HG03571 (cell line): Measurements from ENCODE around the gene ALX3.

Source experiments
- ATAC-seq: cut with Tn5 transposase; IDR thresholded peaks from one replicate; pipeline ENCODE4 v1.9.1; 2021; ENCODE audit not compliant: unreplicated experiment

Gene ALX3

DNA sequence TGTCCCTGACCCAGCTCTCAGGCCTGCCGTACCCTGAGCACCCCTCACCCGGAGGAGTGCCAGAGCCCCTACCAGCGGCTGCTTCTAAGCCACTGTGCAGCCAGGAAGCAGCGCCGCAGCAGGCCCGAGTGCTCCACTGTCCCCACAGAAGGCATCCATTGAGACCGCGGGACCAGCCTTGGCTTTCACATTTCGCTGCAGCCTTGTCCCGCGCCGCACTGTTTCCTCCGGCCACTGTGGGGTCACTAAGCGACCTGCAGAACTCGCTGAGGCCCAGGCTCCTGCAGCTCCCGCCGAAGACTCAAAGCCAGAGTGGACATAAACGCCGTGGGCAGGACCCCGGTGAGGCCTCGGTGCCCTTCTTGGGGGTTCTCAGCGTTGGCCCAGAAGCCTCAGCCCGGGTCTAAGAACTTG, 3.0 kb downstream of the ALX3 start:
- no peak for ATAC-seq

DNA sequence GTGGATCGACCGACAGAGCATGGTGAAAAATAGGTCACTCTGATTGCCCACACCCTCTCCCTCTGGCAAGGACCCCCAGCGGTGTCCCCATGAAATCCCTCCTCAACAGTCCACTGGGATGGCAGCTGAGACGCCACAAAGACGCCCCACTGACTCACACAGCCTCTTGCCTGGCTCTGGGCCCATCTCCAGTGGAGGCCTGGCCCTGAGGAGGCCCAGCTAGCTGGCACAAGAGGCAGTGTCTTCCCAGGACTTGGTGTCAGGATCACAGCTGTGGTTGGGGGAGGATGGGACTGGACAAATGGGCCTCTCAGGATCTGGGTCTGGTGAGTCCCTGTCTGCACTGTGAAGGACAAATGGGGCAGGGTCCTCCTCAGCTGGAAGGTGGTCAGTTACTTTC, 4.6 kb downstream of the ALX3 start:
- no peak for ATAC-seq

DNA sequence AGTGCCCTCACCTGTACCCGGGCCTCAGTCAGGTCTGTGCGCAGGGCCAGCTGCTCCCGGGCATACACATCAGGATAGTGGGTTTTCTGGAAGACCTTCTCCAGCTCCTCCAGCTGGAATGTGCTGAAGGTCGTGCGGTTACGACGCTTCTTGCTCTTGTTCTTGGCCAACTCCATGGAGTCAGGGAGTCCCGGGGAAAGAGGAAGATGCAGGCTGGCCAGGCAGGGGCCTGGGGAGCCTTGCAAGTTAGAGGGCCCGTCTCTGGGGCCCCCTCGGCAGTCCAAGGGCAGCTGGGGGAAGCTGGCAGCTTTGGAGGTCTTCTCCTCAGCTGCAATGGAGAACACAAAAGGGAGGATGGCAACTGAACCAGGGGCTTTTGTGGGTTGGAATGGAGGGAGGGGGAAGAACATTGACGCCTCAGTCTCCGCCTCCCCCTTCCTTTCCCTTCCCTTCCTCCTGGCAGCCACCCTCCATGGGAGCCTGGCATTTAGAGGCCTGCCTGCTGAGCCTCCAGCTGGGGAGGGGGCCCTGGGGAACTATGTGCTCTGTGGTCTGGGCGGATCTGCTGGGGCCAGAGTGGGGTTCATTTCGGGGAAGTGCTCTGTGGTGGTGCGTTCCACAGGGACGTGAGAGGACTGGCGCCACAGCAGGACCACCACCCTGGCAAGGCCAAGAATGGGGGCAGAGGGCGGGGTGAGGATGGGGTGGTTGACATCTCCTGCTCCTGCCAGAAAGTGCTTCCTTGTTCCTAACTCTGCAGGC, 5.7 kb downstream of the ALX3 start:
- ATAC-seq, result no peak

DNA sequence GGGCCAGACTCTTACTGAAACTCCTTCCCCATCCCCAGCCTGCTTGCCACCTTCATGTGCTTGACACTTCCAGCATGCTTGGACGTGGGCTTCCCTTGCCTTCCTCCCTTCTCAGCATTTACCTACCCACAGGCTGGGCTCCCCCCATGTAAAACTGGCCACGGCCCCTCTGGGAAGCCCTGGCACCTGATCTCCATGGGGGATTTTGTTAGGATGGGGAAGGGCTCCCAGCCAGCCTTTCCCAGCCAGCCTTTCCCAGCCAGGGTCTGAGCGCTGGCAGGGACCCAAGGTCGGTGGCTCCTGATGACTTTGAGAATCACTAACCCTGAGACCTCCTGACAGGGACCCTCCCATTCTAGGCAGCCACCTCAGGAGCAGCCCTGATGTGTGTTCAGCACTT, 6.7 kb downstream of the ALX3 start:
- ATAC-seq, result no peak

DNA sequence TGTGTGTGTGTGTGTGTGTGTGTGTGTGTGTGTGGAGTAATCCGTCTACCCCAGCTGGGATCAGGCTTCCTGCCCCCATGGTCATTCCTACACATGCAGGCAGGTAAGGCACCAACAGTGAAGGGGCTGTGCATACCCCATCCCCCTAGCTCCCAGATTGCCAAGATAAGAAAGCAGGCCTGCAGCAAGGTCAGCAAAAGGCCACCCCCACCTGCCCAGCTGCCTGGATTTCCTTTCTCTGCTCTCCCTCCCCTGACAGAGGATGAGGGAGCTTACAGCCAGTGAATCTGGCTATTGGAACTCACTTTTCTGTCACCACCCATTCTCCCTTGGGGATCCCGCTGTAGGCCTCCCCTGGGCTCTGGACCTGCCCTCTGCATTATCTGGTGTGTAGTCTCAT, 7.9 kb downstream of the ALX3 start:
- ATAC-seq, result no peak

DNA sequence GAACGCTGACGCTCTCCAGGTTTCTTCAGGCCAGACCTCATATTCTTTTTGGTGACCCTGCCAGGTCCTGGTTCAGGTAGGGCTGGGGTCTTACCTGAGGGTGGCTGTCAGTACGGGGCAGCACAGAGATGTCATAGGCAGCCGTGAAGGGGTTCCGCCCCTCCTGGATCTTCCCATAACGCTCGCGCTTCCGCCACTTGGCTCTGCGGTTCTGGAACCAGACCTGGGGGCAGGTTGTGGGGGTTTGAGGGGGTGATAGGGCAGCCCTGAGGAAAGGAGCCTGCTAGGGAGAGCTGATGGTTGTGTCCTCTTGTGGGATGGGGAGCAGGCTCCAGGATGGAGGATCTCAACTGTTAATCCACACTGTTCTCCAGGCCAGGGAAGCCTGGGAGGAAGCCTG, 9.1 kb downstream of the ALX3 start:
- ATAC-seq, result no peak

DNA sequence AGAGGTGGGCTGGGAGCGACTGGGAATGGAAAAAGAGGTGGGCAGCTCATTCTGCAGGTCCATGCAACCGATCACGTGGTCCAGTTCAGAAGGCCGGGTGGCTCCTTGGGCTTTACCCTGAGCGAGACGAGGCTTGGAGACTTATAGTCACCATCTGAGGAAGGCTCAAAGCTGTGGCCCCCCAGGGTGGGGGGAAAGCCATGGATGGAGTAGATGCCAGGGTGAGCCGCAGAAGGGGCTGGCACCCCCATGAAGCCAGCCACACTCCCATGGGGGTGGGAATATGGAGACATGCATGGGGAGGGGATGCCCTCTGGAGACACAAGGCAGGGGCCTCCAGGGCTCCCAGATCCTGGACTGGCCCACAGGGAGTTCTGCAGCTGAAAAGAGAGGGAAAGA, 9.8 kb downstream of the ALX3 start:
- no peak for ATAC-seq

DNA sequence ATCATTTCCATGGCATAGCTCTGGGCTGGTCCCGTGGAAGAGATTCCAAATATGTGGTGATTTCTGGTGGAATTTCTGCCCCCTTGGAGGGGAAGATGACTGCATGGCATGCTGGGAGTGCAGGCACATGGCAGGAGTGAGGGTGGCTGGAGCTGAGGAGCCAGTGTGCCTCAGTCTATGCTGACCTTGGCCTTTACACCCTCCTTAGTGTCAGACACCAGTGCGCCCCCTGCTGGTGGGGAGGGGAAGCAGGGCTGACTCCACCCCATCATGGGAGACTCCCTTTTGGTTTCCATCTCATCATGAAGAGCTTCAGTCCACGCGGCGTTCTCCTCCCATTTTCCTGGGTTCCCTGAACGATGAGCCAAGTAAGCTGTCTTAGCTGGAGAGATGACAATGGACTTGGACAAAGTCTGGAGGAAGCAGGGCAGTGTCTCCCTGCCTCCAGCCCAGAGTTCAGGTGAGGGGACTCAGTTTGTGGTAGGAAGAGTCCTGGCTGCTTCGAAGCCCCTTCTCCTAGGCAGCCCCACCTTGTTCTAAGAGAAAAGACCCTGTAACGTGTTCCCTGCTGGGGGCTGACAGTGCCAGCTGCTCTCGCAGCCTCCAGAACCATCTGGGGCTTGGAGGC, 10.3 kb downstream of the ALX3 start:
- ATAC-seq, result no peak

DNA sequence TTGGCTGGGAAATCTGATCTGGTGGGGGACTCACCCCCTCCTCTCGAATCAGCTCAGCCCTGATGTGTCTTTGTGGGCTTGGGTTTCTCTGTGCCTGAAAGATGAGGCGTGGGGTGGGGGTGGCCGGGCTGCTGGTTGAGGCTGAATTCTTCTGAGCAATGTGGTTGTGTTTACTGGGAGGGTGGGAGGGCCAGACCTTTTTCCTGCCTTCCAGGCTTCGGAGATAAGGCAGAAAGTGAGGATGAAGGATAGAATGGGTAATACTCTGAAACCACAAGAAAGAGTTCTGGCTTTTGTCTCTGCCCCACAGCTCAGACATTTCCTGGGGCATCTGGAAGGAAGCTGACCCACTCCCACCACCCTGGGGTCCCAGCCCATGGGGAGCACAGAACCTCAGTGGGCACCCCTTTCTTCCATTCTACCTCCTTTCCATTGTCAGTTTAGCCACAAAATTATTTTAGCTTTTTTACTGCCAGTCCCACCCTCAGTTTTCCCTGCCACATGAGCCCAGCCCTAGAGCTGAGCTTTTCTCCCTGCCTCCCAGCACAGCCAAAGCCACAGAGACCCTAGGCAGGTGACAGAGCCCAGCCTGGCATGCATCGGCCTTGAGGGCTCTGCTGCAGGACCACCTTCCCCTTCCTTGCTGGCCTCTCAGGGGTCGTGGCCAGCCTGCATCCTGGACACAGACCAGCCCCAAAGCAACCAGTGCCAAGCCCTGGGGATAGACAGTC, 11.2 kb downstream of the ALX3 start:
- no peak for ATAC-seq

DNA sequence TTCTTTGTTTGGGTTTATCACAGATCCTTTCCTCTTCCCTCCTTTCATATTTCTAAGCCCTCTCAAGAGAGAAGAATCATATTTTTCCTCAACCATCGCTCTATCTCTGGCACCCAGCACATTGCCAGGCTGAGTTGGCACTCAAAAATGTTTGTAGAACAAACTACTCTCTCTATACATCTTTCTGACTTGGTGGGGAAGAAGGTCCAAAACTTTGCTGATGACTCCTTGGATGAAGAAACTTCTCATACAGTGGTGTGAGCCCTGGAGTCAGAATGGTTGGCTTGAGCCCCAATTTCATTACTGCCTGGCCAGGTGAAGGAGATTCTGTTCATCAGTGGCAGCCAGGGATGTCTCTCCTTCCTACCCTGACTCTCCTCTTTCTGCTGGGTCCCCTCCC, 11.9 kb downstream of the ALX3 start:
- ATAC-seq, result no peak

DNA sequence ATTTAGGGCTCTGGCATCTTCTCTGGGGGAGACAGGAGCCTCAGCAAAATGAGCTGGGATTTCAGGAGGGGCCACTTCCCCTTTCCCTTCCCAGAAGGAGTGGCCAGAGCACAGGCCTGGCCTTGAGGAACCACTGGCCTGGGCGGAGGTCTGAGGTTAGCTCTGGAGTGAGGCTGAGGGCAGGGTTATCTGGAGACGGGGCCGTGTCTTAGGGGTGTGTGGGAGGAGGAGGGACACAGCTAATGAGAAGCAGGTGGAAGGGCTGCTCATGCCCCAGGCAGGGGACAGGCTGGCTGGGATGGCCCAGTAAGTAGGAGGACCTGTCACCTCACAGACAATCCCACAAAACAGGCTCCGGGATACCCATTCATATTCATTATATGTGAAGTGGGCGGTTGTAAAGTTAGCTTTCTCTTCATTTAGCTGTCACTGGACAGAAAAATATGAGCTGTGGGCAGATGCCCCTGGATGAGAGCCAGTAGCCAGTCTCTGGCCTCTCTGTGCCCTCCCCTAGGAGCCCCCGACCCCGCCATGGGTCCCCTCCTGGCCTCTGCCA, 12.4 kb downstream of the ALX3 start:
- no peak for ATAC-seq

DNA sequence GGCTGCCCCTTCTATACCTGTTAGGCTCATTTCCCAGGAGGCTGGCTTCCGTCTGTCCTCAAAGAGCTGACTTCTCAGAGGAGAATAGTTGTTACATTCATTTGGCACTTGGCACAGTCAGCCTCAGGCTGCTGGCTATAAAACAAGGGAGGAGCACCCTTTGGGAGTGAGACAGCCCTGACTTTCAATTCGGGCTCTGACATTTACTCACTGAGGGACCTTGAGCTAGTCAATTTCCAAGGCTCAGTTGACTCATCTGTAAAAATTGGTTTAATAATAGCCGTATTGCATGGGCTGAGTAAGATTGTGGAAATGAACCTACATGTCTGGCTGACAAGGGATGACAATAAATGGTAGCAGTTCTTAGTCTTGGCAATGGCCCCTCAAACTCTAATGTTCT, 13.7 kb downstream of the ALX3 start:
- ATAC-seq, result no peak

DNA sequence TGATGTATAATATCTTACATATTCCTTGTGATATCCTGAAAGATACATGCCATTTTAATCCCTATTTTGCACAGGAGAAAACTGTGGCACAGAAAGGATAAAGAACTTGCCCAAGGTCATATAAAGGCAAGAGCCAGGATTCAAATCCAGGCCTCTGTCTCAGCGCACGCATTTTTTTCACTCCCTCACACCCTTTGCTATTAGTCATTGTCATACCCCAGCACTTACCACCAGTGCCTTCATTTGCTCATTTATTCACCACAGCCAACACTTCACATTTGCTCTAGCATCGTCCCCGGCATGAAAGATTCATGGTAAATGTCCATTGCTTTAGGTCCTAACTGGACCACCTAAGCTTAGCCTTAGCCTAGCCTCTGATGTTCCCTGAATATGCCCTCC, 14.2 kb downstream of the ALX3 start:
- no peak for ATAC-seq

DNA sequence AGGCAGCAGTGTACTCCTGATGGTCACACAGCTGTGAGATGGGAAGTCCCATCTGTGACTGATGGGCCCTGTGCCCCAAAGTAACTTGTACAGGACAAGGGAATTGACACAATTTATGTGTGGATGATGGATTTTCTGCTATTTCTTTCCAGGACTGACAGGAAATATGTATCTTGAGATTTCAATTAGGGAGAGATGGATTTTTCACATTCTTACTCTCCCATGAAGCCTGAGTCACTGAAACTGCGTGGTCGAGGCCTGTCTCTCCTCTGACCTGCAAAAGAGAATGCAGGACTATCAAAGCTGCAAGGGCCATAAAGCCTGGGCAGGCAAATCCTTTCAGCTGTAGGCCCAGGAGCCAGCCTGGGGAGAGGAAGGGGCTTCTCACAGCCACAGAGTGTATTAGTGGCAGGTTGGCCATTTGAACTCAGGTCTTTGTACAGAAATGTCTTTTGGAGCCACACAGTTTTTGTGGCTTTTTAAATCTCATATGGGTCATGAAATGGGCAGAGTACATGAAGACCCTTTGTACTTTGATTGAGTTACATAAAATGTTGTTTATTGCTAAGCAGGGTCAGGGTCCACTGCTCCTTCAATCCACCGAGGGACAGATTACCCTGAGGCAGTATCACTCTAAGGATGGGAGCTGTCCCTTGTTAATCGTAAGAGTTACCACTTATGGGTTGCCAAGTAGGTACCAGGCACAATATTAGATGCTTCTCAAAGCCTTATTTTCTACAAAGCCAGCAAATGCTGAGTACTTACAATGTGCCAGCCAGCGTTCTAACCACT, 14.8 kb downstream of the ALX3 start:
- ATAC-seq, result no peak

DNA sequence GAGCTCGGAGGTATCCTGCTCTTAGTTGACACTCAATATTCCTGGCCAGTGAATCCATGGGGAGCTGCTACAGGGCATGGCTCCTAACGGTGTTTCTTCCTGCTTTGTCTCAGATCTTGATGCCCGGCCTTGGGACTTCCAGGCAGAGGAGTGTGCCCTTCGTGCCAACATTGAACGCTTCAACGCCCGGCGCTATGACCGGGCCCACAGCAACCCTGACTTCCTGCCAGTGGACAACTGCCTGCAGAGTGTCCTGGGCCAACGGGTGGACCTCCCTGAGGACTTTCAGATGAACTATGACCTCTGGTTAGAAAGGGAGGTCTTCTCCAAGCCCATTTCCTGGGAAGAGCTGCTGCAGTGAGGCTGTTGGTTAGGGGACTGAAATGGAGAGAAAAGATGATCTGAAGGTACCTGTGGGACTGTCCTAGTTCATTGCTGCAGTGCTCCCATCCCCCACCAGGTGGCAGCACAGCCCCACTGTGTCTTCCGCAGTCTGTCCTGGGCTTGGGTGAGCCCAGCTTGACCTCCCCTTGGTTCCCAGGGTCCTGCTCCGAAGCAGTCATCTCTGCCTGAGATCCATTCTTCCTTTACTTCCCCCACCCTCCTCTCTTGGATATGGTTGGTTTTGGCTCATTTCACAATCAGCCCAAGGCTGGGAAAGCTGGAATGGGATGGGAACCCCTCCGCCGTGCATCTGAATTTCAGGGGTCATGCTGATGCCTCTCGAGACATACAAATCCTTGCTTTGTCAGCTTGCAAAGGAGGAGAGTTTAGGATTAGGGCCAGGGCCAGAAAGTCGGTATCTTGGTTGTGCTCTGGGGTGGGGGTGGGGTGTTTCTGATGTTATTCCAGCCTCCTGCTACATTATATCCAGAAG, 16.7 kb downstream of the ALX3 start:
- ATAC-seq, result no peak

DNA sequence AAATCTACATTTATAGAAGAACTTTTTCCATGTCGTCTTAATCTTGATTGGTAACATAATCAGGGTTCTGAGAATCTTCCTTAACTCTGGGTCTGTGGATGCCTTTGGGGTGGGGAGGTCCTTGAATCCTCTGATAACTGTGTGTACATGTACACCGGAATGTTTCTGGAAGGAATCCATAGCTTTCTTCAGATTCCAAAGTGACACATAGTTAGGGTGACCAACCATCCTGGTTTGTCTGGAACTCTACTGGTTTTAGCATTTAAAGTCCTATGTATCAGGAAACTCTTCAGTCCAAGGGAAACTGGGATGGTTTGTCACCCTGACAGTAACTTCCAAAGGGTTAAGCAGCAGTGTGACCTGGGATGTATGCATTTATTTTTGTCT, 19.2 kb downstream of the ALX3 start:
- no peak for ATAC-seq

DNA sequence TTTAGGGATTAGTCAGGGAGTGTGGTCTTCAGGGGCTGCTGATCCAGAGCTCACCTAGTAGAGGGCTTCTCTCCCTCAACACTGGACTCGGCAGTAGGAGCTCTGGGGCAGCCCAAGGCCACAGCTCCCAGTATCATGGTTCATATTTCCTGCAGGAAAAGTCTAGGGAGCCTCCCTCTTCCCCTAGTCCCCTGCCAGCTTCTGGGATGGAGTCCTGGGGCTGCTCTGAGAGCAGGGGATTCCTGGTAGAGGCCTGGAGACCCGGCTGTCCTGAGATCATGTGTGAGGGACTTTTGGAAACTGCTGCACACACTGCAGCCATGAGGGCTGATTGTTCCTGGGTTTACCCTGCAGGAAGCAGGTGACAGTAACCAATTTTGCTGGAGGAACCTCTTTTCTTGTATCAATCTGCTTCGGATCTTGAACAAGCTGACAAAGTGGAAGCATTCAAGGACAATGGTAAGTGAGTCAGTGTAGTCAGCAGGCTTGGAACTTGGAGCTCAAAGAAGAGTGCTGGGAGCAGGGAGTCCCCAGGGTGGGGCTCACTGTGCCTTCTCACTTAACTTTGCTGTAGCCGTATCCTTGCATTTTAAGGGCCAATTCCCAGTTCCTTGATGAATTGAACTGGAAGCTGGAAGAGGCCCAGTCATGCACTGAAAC, 19.7 kb downstream of the ALX3 start:
- no peak for ATAC-seq

DNA sequence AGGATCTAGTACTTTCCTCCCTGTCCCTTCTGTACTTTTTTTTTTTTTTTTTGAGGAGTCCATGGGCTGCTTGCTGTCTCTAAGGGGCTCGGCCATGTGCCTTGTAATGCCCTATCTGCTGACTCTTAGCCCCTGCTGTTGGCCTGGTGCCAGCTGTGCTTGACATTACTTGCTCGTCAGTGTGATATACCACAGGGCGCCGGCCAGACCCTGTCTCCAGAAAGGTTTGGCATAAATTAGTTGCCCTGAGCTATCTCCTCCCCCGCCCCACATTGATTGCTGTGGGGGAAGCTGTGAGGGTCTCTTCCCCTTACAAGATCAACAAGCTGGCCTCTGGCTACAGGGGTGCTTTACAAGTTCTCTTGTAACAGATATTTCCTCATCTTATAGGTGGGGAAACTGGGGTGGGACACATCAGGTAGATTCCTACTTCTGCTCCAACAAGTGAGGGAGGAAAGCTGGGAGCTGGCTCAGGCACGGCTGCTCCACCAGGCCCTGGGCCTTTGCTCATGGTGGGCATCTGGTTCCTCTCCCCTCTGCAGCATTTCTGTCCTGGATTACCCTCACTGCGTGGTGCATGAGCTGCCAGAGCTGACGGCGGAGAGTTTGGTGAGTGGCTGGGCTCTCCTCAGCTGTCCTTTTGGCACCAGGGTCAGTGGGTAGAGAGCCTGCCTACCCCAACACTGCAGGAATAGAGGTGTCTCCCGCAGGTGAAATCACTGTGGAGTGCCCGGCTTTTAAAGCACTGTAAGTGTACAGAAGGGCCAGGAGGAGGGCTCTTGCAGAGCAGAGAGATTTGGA, 20.5 kb downstream of the ALX3 start:
- no peak for ATAC-seq
